C4-2B (cell line): Measurements from ENCODE around the gene MYLK.

Experiments used
- ZFX ChIP-seq: fragments of 450-650 bp; IDR thresholded peaks from 2 replicates; pipeline ENCODE4 v1.6.1; 2017
- TF ChIP-seq, protein P1 (sequence below): fragments of 450-650 bp; conservative IDR thresholded peaks from 2 replicates; pipeline ENCODE4 v1.5.1; 2017; ENCODE audit warnings: mild to moderate bottlenecking

DNA sequence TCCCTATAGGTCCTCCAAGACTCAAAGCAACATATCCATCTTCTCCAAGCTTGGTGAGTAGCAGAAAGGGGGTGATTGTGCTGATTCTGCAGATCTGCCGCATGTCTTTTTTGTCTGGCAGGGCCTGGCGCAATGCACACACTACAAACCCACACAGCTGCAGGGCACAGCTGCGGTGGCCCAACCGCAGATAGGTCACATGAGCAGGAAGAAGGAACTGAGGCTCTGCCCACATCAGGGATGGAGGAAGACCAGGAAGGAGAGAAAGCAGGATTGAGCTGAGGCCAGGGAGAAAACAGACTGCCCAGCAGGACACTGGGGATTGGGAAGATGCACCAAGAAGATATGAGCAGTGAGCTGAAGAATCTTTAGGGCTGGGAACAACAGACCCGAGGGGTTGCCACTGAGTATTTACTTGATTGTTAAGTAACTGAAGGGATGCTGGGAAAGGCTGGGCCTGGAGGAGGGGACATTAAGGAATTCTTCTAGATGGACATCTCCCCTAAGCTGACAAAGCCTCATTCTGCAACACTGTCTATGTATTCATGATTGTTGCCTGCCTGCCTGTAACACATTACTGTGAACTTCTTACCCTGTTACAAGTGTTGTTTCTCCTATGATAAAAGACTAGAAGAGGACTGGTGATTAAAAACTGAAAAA lies 126.7 kb downstream of the MYLK start:
- TF ChIP-seq, protein P1, sequence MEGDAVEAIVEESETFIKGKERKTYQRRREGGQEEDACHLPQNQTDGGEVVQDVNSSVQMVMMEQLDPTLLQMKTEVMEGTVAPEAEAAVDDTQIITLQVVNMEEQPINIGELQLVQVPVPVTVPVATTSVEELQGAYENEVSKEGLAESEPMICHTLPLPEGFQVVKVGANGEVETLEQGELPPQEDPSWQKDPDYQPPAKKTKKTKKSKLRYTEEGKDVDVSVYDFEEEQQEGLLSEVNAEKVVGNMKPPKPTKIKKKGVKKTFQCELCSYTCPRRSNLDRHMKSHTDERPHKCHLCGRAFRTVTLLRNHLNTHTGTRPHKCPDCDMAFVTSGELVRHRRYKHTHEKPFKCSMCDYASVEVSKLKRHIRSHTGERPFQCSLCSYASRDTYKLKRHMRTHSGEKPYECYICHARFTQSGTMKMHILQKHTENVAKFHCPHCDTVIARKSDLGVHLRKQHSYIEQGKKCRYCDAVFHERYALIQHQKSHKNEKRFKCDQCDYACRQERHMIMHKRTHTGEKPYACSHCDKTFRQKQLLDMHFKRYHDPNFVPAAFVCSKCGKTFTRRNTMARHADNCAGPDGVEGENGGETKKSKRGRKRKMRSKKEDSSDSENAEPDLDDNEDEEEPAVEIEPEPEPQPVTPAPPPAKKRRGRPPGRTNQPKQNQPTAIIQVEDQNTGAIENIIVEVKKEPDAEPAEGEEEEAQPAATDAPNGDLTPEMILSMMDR: no peak
- TF ChIP-seq ZFX: no peak
